ENCODE results near the gene MMP17. TPM values are rescaled to one million over a fixed set of nuclear protein-coding genes. Genes with fewer than 3 reads are reported as not detected.

MMP17 gene
- total RNA-seq, 1 experiment from 2014 or later = 42.6 TPM

DNA sequence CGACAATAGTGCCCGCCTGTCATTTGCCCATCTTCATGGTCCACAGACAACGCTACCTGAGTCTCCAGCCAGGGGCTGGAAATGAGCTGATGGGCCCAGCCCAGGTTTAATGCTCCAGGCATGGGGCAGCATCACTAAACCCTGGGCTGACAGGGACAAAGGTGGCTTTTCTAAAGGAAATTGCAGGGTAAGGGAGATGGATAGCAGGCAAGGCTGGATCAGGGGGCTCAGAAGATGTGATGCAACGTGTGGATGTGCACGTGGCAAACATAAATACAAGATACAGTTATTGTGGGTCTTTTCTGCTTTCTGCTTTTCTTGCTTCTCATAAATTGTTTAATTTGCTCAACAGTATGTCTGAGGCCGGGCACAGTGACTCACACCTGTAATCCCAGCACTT, 3.7 kb upstream of the MMP17 start:
- in situ Hi-C loops (cut with HindIII; ENCODE audit: low pct_unique_long_range_greater_than_20kb, low sequenced_read_pairs) = no loop called here

DNA sequence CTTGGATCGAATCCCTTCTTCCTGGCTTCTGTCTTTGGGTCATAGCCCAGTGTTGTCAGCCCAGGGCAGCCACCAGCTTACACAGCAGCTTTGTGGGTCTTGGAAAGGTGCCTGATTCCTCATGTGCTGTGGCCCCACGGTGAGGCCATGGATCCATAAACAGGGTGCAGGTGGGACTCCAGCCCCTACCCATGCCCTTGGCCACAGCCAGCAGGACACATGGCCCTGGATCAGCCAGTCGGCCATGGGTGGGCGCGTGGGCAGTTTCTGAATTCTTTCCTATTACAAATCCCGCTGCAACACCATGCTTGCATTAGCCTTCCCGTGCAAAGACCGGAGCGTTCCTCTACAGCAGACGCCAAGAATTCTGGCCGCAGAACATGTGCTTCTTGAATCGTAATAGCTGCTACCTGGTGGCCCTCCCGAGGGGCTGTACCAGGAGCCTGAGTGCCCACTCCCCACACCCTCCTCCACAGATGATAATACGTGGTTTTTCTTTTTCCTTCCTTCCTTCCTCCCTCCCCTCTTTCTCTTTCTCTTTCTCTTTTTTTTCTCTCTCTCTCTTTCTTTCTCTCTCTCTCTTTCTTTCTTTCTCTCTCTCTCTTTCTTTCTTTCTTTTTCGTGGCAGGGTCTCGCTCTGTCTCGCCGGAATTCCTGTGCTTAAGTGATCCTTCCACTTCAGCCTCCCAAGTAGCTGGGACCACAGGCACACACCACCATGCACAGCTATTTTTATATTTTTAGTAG, 2.9 kb upstream of the MMP17 start:
- no peak for DNase-seq (ENCODE audit: low read depth, low spot score)
- in situ Hi-C loops (cut with HindIII; ENCODE audit: low pct_unique_long_range_greater_than_20kb, low sequenced_read_pairs) = no loop called here

More for the DNA sequence above, 3.7 kb upstream of the MMP17 start:
- no peak for DNase-seq (ENCODE audit: low read depth, low spot score)

DNA sequence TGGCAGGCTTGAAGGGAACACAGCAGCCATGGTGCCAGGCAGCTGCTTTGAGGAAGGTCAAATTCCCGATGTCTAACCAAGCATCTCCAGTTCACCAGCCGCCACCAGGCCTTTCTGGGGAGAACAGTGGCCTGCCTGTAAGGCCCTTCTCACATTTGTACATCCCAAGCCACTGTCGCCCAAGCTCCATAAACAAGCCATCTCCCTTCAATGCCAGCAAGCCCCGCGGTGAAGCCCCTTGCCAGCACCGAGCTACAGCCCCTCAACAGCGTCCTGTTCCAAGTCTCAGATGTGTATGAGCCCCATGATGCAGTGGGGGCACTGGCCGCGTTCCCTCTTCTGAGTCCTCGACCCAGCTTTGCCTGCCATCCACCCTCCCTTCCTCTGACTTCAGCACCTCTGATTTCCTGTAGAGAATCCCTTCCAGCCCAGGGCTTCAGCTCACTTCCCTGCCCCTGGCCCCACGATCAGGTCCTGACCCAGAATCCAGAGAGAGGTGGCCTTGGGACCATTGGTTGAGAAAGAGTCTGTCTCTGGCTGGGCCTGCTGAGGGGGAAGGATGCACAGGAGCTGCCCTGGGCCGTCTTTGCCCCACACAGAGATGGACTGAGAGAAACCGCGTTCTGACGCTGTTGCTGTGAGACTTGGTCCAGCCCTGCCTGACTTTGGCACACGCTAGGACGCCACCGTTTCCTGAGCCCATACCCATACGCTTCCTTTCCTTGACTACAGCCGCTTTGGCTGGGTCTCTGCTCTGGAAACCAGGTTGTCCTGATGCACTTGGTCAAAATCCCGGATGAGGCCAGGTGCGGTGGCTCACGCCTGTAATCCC, 1.9 kb upstream of the MMP17 start:
- in situ Hi-C loops (cut with HindIII; ENCODE audit: low pct_unique_long_range_greater_than_20kb, low sequenced_read_pairs) = no loop called here
- DNase-seq (ENCODE audit: low read depth, low spot score) = no peak

DNA sequence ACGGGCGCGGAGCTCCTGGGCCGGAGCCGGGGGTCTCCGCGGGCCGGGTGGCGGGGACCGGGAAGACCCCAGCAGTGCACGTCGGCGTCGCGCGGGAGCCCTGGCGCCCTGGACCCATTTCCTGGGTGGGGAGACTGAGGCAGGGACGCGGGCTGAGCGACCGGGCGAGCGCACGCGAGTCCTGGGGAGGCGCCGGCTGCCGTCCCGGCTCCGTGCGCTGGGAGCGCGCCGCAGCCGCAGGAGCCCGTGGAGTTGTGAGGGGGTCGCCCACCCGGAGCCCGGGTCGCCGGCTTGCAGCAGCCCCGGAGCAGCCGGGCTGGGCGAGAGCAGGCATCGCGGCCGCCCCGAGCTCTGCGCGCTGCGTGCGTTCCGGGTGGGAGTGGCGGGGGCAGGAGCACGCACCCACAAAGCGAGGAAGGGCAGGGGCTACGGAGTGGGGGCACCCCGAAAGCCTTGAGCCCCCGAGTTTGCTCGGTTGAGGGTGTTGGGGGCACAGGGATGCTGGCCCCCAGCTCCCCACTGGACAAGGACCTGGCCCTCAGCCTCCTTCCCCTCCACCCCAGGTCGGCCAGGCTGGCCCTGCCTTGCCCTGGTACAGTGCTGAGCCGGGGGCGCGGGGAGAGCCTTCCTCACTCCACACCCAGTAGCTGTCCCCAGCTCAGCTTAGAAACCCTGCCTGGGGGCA, 620 bp downstream of the MMP17 start:
- in situ Hi-C loops (cut with HindIII; ENCODE audit: low pct_unique_long_range_greater_than_20kb, low sequenced_read_pairs) = no loop called here
- DNase-seq (ENCODE audit: low read depth, low spot score) = no peak

DNA sequence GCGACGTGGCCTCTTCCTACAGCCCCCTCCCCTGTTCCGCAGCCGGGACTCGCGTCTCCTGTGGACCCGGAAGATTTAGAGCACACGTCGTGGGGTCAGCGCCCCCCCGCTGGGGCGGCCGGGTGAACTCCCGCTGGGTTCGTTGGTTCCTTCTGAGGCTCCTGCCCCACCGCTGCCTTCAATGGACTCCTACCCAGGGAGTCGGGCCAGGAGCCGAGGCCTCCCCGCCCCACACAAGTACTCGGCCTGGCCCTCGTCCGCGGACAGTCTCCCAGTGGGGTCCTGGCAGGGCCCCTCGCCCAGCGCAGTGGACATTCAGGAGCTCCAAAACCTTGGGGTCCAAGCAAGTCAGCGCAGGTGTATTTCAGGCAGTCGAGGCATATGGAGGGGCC, 1.2 kb downstream of the MMP17 start:
- in situ Hi-C loops (cut with HindIII; ENCODE audit: low pct_unique_long_range_greater_than_20kb, low sequenced_read_pairs) = no loop called here

DNA sequence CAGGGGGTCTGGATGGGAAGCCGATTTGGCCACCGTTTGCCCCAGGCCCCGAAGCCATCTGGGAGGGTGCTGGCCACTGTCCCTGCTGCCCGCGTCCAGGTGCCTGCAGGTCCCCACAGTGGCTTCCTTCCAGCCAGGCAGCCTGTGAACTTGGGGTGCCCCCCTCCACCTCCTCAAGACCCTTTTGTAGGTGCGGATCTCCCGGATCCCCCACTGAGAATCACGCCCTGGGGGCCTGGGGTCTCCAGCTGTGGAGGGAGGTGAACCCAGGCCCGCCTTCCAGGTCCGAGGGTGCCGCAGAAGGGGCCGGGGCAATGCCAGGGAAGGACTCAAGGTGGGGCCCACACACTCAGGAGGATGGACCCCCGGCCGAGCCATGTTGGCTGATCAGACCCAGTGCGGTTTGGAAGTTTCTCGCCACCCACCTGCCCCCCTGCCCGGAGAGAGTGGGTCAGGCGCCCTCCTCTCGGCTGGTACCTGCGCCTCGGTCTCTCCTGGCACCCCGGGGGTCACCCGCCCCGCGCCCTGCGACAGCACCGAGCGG, 1.7 kb downstream of the MMP17 start:
- DNase-seq (ENCODE audit: low read depth, low spot score) = no peak
- in situ Hi-C loops (cut with HindIII; ENCODE audit: low pct_unique_long_range_greater_than_20kb, low sequenced_read_pairs) = no loop called here

More for the DNA sequence above, 1.2 kb downstream of the MMP17 start:
- peak; percentile 31 for DNase-seq (ENCODE audit: low read depth, low spot score)

DNA sequence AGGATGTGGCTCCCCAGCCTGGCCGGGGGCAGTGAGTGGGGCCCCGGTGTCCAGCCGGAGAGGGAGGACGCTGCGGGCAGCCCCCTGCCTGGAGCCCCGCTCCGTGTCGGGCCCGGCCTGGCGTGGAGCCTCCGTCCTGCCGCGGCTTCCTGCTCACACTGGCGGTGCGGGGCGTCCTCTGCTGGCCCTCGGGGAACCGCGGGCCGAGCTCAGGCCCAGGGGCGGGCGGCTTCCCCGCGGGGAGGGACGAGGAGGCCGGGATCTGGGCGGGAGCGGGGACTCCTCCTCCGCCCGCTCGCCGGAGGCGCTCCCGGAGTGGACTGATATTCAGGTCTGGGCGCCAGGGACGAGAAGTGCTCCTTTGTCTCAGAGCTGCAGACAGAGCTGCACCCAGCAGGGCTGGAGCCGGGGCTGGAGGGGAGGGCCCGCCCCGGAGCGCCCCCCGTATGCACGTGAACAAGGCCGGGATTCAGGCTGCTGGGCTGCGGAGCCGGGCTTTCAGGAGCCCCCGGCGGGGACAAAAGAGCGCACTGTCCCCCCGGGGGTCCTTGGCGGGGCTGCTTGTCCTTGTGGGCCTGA, 2.2 kb downstream of the MMP17 start:
- peak; percentile 83 for DNase-seq (ENCODE audit: low read depth, low spot score)
- in situ Hi-C loops (cut with HindIII; ENCODE audit: low pct_unique_long_range_greater_than_20kb, low sequenced_read_pairs) = no loop called here

DNA sequence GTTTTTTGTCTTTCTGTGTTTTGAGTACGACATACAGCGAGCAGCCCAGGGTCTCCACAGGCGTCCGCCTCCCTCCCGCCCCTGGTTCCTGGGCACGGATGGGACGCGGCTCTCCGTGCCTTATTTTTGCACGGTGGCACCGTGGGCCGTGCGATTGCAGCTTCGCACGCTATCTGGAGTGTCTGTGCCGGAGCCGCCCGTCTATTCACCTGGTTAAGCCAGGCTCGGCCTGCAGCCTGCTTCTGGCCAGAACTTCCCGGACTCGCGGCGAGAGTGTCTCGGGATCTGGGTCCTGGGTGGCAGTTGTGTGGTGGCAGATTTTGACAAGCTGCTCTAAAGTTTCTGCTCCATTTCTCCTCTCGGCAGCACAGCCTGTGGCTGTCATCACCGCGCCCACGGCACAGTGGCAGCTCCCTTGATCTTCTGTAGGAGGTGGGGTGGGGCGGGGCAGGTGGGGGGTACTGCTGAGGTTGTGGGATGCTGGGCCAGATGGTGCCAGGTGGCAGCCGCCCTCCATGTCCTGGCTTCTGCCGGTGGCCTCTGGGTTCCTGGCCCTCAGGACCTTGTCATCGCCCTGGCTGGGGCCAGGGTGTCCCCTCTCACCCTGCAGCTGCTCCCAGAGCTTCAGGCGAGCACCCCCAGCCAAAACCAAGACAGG, 2.9 kb downstream of the MMP17 start:
- no peak for DNase-seq (ENCODE audit: low read depth, low spot score)
- in situ Hi-C loops (cut with HindIII; ENCODE audit: low pct_unique_long_range_greater_than_20kb, low sequenced_read_pairs) = no loop called here

DNA sequence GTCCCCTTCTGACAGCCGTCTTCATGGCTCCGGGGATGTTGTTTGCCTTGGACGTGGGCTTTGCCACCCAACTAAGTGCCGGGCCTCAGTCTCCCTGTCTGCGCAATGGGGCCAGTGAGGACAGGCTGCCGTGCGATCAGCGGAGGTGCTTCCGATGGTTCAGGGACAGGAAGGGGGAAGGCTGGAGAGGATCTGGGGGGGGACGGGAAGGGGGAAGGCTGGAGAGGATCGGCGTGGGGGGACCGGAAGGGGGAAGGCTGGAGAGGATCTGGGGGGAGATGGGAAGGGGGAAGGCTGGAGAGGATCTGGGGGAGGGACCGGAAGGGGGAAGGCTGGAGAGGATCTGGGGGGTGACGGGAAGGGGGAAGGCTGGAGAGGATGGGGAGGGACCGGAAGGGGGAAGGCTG, 3.4 kb downstream of the MMP17 start:
- DNase-seq (ENCODE audit: low read depth, low spot score) = peak; percentile 51
- in situ Hi-C loops (cut with HindIII; ENCODE audit: low pct_unique_long_range_greater_than_20kb, low sequenced_read_pairs) = no loop called here

DNA sequence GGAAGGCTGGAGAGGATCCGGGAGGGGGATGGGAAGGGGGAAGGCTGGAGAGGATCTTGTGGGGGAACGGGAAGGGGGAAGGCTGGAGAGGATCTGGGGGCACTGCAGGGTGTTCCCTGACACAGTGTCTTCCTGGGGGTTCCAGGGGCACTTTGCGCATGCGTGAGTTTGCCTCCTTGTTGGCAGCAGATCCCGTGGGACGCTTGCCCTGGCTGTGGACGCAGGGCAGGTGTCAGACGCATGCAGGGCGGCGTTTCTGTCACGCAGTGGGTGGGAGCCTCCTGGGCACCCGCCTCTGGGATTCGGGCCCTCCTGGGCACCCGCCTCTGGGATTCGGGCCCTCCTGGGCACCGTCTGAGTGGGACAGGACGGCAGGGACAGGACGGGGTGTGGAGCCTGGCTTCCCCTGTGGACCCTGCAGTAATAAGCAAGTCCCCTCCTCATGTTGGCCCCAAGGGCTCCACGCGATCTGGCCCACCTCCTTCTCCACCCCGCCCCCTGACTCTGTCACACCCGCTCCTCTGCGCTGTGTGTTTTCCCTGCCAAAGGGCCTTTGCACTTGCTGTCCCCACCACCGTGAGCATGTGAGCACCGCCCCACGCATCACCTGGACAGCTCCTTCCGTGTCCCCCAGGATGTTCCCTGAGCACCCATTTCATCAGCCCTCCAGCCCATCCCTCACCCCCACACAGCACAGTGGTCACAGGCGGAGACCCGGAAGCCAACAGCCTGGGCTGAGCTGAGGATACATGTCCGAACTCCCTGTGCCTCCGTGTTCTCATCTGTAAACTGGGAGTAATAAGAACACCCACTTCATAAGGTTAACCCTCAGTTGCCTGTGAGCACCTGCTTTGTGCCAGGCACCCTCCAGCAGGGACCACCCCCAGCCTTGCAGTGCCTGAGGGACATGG, 4.4 kb downstream of the MMP17 start:
- in situ Hi-C loops (cut with HindIII; ENCODE audit: low pct_unique_long_range_greater_than_20kb, low sequenced_read_pairs) = no loop called here
- DNase-seq (ENCODE audit: low read depth, low spot score) = no peak

DNA sequence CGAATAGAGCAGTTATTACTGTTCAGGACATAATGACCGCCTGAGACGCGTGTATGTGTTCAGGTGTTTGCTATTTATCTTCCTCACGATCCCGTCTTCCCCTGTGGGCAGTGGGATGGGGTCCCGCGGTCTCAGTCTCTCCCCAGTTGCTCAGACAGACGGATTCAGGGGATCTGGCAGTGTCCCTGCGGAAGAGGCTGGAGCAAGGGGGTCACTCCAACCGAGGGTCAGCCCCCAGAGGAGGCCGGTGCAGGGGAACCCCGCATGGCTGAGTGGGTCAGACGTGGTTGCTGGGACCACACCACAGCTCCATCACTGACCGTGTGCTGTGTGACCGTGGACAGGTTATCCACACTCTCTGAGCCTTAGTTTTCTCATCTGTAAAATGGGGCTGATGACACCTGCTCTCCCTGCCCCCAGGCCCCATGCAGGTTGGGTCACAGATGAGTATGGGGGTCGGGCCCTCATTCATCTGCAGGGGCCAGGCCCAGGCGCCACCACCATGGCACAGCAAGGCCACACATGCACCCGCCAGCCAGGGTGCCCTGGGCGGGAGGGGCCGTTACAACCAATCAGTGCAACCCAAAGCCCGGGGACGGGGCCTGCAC, 5.2 kb downstream of the MMP17 start:
- in situ Hi-C loops (cut with HindIII; ENCODE audit: low pct_unique_long_range_greater_than_20kb, low sequenced_read_pairs) = no loop called here
- DNase-seq (ENCODE audit: low read depth, low spot score) = no peak

DNA sequence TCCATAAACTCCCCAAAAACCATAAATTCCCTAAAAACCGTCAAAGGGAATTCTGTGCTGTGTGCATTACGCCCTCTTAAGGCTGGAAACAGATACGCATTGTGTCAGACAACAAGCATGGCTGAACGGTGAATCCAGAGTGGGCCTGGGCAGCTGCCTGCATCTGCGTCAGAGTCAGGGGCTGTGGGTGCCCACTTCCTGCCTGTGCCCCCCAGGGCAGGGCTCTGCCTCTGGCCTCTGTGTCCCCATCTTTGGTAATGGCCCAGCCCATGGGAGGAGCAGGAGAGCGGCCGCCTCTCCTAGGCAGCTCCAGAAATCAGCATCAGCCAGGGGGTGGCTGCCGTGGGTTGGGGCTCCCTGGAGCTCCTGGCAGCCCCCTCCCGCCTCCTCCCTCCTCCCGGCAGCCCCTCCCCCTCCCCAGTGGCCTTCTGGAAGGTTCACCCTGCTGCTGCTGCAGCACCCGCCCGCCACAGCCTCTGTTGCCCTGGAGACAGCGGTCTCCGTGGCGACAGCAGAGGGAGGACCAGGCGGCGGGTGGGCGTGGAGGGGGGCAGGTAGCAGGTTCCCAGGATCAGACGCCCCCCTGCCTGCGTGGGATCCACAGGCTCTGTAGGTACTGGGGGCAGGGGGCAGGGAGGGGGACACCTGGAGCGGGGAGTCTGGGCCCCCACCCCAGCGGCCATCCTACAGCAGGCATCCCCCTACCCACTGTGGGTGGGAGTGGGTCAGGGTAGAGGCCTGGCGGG, 5.9 kb downstream of the MMP17 start:
- peak; percentile 61 for DNase-seq (ENCODE audit: low read depth, low spot score)
- in situ Hi-C loops (cut with HindIII; ENCODE audit: low pct_unique_long_range_greater_than_20kb, low sequenced_read_pairs) = no loop called here

DNA sequence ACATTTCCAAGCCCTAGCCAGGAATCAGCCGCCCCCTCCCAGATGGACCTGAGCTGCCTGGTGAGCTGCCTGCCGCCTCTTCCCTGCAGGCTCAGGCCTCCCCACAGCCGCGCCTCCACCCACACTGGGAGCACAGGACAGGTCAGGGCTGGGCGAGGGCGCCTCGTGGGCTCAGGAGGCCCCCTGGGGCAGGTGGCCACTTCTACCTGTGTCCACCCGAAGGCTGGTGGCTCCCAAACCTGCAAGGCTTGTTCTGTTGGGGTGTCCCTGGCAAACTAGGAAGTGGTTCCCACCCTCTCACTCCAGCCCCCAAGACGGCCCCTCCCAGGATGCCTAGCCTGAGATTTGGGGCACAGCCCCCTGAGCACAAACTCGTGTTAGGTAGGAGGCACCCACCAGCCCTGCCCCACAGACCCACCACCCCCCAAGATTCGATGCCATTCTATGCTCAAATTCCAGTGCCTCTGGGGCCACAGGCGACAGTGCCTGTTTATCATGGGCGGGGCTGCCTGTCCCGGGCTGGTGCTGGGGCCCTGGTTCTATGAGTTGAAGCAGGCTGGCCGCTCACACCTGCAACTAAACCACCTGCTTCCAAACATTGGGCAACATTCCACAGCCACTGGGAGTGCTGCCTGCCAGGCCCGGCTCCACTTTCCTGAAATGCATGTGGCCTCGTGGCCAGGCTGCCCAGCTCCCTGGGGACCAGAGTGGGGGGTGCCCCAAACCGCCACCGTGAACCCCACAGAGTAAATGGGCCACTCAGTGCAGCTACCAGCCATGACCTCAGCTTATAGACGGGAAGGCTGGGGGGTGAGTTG, 6.8 kb downstream of the MMP17 start:
- in situ Hi-C loops (cut with HindIII; ENCODE audit: low pct_unique_long_range_greater_than_20kb, low sequenced_read_pairs) = no loop called here

DNA sequence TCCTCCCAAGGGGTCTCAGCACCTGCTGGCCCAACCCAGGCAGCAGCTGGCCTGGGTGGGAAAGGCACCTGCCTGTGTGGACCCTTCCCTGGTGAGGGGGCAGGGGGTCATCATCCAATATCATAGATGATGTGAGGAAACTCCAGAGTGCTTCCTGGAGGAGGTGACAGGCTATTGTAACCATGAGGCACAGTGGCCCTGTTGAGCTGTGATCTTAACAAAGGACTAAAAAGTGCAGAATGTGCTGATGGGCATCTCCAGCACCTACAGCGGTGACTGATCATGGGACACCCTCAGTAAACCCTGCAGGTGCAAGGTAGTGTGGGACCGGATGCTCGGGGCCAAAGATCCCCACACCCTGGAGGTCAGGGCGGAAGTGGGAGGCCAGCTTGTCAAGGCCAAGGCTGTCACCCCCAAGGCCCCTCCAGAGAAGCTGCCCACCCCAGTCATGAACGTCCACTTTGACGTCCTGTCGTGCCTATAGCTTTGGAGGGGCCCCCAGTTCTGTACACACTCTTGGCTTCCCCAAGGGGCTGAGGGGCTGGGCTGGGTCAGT, 7.5 kb downstream of the MMP17 start:
- no peak for DNase-seq (ENCODE audit: low read depth, low spot score)
- in situ Hi-C loops (cut with HindIII; ENCODE audit: low pct_unique_long_range_greater_than_20kb, low sequenced_read_pairs) = no loop called here

More for the DNA sequence above, 6.8 kb downstream of the MMP17 start:
- DNase-seq (ENCODE audit: low read depth, low spot score) = no peak

All from SK-MEL-5 (cell line).